HG02870 (cell line): ENCODE data around the gene TXNRD3.
A peak's percentile ranks its signal among the peaks of the same experiment; 100 is the strongest.

Source experiments
- ATAC-seq: cut with Tn5 transposase; IDR thresholded peaks from one replicate; pipeline ENCODE4 v1.9.1; 2021; ENCODE audit warnings: mild to moderate bottlenecking, moderate library complexity; ENCODE audit not compliant: unreplicated experiment

TXNRD3 gene

DNA sequence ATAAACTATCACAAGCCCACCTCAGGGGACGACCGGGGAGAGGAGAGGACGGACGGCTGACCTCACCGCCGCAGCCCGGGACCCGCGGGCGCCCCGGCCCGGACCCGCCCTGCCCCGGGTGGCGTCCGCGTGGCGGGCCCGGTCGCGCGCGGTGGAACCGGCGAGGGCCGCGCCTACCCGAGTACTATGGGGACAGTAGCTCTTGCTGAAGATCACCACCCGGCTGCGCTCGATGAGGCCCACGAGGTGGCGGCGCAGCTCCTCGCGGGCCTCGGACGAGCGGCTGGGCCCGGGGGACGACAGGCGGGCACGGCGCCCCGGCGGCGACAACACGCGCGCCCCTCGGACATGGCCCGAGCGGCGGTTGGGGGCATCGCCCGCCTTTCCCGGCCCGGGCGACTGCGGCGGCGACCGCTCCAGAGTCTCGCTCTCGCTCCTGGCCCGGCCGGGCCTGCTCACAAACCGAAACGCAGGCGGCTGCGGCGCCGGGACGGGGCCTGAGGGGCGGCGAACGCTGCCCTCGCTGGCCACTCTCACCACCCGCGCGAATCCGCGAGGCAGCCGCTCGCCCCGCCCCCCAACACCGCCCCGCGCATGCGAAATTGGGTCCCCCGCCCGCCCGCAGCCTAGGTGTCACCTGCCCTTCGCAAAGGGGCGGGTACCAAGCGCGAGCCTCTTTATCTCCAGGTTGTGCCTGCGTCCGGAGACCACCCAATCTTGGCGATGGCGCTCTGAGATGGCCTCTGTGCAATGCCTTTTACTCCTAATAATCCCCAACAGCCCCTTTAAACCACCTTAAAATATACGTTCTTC lies at the start of gene TXNRD3:
Gene TXNRD3 (minus strand): TSS at position 554 of the 813 bp plus-strand sequence.
- ATAC-seq, result no peak

DNA sequence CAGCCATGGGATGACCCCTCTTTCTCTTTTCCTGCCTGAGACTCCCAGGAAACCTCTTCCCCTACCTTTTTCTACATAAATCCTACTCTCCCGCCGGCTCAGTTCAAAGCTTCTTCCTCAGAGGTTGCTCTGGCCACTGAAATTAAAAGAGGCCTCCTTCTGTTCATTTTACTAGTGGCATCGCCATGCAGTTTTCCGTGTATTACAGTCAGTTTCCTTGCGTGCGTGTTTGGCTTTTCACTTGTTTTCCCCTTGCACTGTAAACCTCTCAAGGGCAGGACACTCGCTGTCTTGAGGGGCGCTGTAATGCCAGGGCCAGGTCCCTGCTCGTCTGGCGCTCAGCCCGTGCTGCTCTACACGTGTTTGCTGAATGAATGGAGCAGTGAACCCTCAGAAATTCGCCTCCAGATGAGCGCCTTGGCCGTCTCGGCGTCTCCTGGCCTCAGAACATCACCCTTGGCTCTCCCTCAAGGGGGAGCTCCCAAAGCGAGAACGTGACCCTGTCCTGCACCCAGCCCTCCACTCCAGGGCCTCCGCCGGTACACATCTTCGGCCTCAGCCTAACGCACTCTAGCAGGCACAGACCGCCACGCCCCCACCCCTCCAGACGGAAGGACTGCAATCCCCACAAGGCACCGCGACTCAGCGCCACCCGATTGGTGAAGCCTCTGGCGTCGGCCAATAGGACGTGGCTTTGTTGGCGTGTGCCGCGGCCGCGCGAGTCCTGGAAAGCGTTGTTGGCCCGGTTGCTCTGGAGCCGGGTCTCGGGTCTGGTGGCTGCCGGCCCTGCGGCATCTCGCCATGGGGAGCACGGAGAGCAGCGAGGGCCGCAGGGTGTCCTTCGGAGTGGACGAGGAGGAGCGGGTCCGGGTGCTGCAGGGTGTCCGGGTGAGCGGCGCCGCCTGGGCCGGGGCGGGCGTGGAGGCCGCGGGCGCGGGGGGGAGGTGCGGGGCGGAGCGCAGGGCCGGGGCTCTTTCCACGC lies 48.9 kb upstream of the TXNRD3 start, which contains the start of gene CHCHD6:
Gene CHCHD6 (plus strand): TSS at position 729 of the 982 bp plus-strand sequence. CDS start 73 bp downstream, at position 802.
- peak; percentile 98 for ATAC-seq

GRCh38 chr3:126699011-126699410 lies 44.1 kb upstream of the TXNRD3 start:
- no peak for ATAC-seq

DNA sequence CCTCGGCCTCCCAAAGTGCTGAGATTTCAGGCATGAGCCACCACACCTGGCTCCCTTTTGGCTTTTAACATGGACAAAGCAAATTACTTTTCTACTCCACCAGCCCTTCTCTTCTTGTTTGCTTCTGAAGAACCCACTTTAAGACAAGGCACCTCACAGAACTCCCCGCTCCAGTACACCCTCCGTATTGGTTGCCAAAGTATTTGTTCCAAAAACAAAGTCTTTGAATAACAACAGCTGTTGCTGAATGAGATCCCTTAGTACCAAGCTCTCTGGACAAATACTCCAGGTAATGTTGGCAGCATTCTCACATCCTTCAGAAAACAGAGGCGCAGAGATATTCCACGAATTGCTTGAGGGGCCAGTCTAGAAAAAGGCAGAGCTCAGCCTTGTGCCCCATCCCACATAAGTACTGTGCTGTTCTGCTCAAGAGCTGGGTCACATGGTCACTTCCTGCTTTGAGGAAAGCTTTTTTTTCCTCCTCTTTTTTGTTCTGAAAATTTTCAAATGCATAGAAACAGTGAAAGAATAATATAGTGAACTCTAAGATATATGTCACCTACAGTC lies 41.9 kb upstream of the TXNRD3 start:
- no peak for ATAC-seq

DNA sequence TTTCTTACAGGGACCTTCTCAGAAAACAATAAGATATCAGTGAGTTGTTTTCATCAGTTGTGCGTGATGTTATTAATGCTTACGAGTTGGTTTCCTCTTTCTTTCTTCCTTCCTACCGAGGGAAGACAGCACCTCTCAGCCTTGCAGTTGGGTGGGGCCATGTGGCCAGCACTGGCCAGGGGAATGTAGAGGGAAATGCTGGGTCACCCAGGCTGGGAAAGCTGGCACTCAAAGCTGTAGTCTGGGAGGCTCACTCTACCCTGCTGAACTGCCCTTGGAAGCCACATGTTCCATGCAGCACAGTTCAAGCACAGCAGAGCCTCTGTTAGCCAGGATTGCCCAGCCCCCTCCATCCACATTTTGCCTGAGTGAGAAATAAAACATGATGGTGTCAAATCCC lies 39.0 kb upstream of the TXNRD3 start:
- ATAC-seq, result no peak

GRCh38 chr3:126692858-126693257 lies 37.9 kb upstream of the TXNRD3 start:
- no peak for ATAC-seq

DNA sequence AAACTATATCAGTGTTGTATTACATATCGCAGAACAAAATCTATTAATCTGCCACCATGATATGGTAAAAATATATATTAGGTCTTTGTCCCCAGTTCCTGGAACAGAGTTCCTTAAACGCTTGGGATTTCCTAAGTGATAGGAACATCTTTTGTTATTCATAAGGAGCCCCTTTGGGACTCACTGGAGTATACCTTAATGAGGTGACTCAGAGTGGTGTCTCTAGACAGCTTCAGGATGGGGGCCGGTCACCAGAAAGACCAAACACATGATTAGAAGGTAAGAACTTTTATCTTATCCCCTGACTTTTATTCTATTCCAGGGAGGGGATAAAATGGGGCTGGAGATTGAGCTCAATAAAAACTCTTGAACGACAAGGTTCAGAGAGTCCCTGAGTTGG lies 36.8 kb upstream of the TXNRD3 start:
- ATAC-seq, result no peak

GRCh38 chr3:126685493-126685892 lies 30.6 kb upstream of the TXNRD3 start:
- no peak for ATAC-seq

GRCh38 chr3:126685021-126685420 lies 30.1 kb upstream of the TXNRD3 start:
- ATAC-seq, result no peak

DNA sequence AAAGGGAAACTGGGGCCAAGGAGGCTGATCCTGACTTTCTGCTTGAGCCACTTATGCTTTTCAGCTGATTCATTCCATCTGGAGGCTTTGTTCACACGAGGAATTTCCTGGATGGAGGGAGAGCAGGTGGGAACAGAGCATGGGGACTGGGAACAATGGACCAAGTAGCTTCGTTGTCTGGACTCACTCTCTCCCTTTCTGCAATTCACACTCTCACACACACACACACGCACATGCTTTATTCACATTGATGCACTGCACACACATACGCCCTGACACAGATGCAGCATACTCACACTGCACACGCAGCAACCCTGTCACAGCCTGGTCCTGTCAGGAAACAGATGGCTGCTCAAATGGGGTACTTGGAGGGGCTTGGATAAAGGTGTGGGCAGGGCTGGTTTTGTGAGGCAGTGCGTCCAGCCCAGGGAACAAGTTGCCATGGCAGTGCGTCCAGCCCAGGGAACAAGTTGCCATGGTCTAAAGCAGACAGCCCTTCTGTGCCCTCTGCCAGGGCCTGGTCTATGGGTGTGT lies 29.4 kb upstream of the TXNRD3 start:
- no peak for ATAC-seq

GRCh38 chr3:126683069-126683468 lies 28.1 kb upstream of the TXNRD3 start:
- ATAC-seq, result no peak

- ATAC-seq, result no peak
Measured at GRCh38 chr3:126682009-126682408, 27.1 kb upstream of the TXNRD3 start.

GRCh38 chr3:126680667-126681055 lies 25.7 kb upstream of the TXNRD3 start:
- no peak for ATAC-seq

DNA sequence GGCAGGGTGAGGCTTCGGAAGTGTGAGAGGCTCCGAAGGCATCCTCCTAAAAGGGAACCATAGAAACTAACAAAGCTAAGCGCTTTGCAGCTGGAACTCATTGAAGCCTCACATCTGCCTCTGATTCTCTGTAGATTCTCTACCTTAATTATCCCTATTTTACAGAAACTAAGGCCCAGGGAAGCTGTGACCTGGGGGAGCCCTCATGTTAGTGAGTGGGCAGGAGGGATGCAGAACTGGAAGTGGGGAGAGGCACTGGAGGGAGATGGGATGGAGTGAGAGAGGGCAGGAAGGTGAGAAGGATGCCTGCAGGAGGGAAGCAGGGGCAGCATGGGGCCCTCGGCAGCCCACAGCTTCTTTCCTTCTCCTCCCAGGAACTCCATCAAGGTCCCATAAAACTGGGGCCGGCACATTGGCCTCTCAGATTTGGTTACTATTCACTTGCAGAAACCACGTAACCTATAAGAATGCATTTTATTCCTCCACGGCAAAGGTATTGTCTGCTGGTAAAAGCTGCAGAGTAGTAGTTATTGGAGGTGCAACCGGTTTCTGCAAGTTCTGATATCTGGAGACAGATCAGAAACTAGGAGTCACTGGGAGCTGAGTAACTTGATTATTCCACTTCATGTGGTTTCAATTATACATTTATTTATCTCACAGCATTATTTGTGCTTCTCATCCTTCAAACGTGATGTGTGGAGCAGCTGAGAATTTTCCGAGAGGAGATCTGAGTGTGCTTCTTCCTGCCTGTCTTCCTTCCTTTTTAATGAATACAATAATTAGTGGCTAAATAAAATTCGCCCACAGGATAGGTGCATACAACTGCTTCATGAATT lies 25.1 kb upstream of the TXNRD3 start:
- ATAC-seq, result no peak

GRCh38 chr3:126679318-126679751 lies 24.4 kb upstream of the TXNRD3 start:
- no peak for ATAC-seq

GRCh38 chr3:126678693-126679317 lies 23.9 kb upstream of the TXNRD3 start:
- ATAC-seq, result no peak

GRCh38 chr3:126677862-126678503 lies 23.1 kb upstream of the TXNRD3 start:
- no peak for ATAC-seq

GRCh38 chr3:126676919-126677705 lies 22.2 kb upstream of the TXNRD3 start:
- no peak for ATAC-seq
